H7 (cell line): ENCODE data around the gene HDLBP. TPM values are rescaled to one million over a fixed set of nuclear protein-coding genes. Genes with fewer than 3 reads are reported as not detected.
"Not testable (repeated sequence)": the region's sequence is repeated elsewhere in the genome, so short reads cannot be mapped to it uniquely, and the experiment has no call there.

Experiments
- DNase-seq: peaks from one replicate; pipeline ENCODE4 v3.0.0; 2012
- H3K27me3 ChIP-seq: 2 replicates; pipeline ENCODE4 v1.6.0; 2011; ENCODE audit warnings: mild to moderate bottlenecking, low read length; ENCODE audit not compliant: control insufficient read depth, insufficient read depth
- H3K36me3 ChIP-seq: replicated peaks from 2 replicates; pipeline ENCODE4 v1.5.1; 2011; ENCODE audit warnings: low read length; ENCODE audit not compliant: control insufficient read depth, insufficient read depth
- H3K4me3 ChIP-seq: 2 replicates; pipeline ENCODE4 v1.5.1; 2011; ENCODE audit warnings: low read depth, mild to moderate bottlenecking, control low read depth, low read length, moderate library complexity; ENCODE audit not compliant: insufficient read depth
- total RNA-seq: library from RNA; depleted of rRNA; stranded (reverse); fragments of >200 nt; shearing (Covaris generic); gene quantifications from 2 replicates; pipeline ENCODE4 v1.2.3, GENCODE V29; 2014

Gene HDLBP
- total RNA-seq, 1 experiment from 2014 or later, result 362 TPM

- H3K27me3 ChIP-seq, H3K4me3 ChIP-seq, H3K36me3 ChIP-seq, DNase-seq: not testable (repeated sequence)
Observed at GRCh38 chr2:241197246-241197645, 118.2 kb downstream of the HDLBP start.

- no peaks in the 10 kb centered on the region for H3K36me3 ChIP-seq
- peak; percentile 54 for DNase-seq
- no peak overlapping the region for H3K4me3 ChIP-seq
- no peaks in the 10 kb centered on the region for H3K27me3 ChIP-seq
Observed at GRCh38 chr2:241195506-241196130, 119.9 kb downstream of the HDLBP start.

GRCh38 chr2:241194811-241195210 lies 120.7 kb downstream of the HDLBP start:
- Histone ChIP-seq H3K4me3 (no peak overlapping the region), H3K36me3 (no peaks in the 10 kb centered on the region), H3K27me3 (no peaks in the 10 kb centered on the region)
- peak; percentile 42 for DNase-seq

GRCh38 chr2:241193271-241193670 lies 122.2 kb downstream of the HDLBP start:
- Histone ChIP-seq H3K36me3 (no peaks in the 10 kb centered on the region), H3K4me3 (no peak overlapping the region), H3K27me3 (no peaks in the 10 kb centered on the region)
- DNase-seq, result no peak

- DNase-seq, result peak; percentile 55
- Histone ChIP-seq H3K27me3 (no peaks in the 10 kb centered on the region), H3K36me3 (no peaks in the 10 kb centered on the region), H3K4me3 (no peak overlapping the region)
Observed at GRCh38 chr2:241191081-241191480, 124.4 kb downstream of the HDLBP start.

GRCh38 chr2:241190291-241190981 lies 125.0 kb downstream of the HDLBP start:
- H3K27me3 ChIP-seq, result no peaks in the 10 kb centered on the region
- DNase-seq, result peak; percentile 64
- H3K36me3 ChIP-seq, result no peaks in the 10 kb centered on the region
- no peak overlapping the region for H3K4me3 ChIP-seq

- H3K4me3 ChIP-seq, result no peak overlapping the region
- H3K27me3 ChIP-seq, result no peaks in the 10 kb centered on the region
- DNase-seq, result peak; percentile 65
- H3K36me3 ChIP-seq, result no peaks in the 10 kb centered on the region
Observed at GRCh38 chr2:241189856-241190201, 125.6 kb downstream of the HDLBP start.

- peak; percentile 65 for DNase-seq
- Histone ChIP-seq H3K36me3 (no peaks in the 10 kb centered on the region), H3K27me3 (no peaks in the 10 kb centered on the region), H3K4me3 (no peak overlapping the region)
Observed at GRCh38 chr2:241189093-241189855, 126.2 kb downstream of the HDLBP start.

- DNase-seq, result peak; percentile 79
Observed at GRCh38 chr2:241188361-241189092, 126.9 kb downstream of the HDLBP start, which contains the start of gene ANO7. ANO7 (plus strand) TSS chr2:241188677; CDS start chr2:241190064, 1,387 bp downstream.

GRCh38 chr2:241187918-241188234 lies 127.6 kb downstream of the HDLBP start:
- no peak overlapping the region for H3K4me3 ChIP-seq
- DNase-seq, result peak; percentile 63
- H3K27me3 ChIP-seq, result no peaks in the 10 kb centered on the region
- no peaks in the 10 kb centered on the region for H3K36me3 ChIP-seq

More at GRCh38 chr2:241188361-241189092, 126.9 kb downstream of the HDLBP start, which contains the start of gene ANO7:
- H3K36me3 ChIP-seq, result no peaks in the 10 kb centered on the region
- no peaks in the 10 kb centered on the region for H3K27me3 ChIP-seq
- no peak within 1 kb of the TSS for H3K4me3 ChIP-seq

- peak; percentile 65 for DNase-seq
- H3K36me3 ChIP-seq, result no peaks in the 10 kb centered on the region
- no peak overlapping the region for H3K4me3 ChIP-seq
- no peaks in the 10 kb centered on the region for H3K27me3 ChIP-seq
Observed at GRCh38 chr2:241187101-241187917, 128.2 kb downstream of the HDLBP start.

- peak; percentile 43 for DNase-seq
- no peaks in the 10 kb centered on the region for H3K27me3 ChIP-seq
- H3K36me3 ChIP-seq, result no peaks in the 10 kb centered on the region
- H3K4me3 ChIP-seq, result no peak overlapping the region
Observed at GRCh38 chr2:241185961-241186360, 129.5 kb downstream of the HDLBP start.

- DNase-seq, result no peak
- no peak overlapping the region for H3K4me3 ChIP-seq
- no peaks in the 10 kb centered on the region for H3K36me3 ChIP-seq
Observed at GRCh38 chr2:241184901-241185300, 130.6 kb downstream of the HDLBP start.

GRCh38 chr2:241183221-241183620 lies 132.3 kb downstream of the HDLBP start:
- Histone ChIP-seq H3K36me3 (no peaks in the 10 kb centered on the region), H3K4me3 (no peak overlapping the region), H3K27me3 (no peaks in the 10 kb centered on the region)
- no peak for DNase-seq

More at GRCh38 chr2:241184901-241185300, 130.6 kb downstream of the HDLBP start:
- no peaks in the 10 kb centered on the region for H3K27me3 ChIP-seq
